ENCODE measurements around the gene NFIA.

Gene NFIA

DNA sequence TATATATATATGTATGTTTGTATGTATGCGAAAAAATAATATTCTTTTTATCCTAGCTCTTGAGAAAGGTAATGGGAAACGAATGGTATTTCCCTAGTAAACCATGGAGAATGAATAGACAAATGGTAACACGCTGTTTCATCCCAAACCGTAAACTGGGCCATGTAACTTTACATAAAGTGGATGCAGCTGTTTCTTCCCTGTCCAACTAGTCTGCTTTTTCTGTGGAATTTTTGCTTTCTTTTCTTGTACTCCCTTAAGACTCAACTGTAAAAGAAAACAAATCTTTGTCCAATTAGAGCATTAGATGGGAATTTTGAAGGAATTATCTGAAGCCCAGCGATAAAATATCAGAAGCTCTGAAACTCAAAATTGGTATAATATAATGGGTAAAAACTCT is 198.1 kb downstream of the NFIA start:
- no peak for DNase-seq

DNA sequence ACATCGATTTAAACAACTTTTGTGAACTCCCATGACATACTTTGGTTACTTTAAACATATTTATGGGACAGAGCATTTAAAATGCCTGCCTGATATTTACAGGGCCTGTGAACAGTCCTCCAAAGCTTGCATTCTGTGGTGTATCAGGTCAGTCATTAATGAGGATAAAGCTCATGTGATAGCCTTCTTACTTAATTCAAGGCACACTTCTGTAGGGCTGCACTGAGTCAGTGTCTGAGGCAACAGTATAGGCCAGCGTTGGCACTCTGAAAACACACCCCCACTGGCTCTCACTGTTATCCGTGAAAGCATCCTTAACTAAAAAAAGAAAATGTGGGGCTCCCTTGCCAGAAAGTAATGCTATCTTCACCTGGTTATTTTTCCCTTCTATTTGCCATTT is 200.0 kb downstream of the NFIA start:
- no peak for DNase-seq

DNA sequence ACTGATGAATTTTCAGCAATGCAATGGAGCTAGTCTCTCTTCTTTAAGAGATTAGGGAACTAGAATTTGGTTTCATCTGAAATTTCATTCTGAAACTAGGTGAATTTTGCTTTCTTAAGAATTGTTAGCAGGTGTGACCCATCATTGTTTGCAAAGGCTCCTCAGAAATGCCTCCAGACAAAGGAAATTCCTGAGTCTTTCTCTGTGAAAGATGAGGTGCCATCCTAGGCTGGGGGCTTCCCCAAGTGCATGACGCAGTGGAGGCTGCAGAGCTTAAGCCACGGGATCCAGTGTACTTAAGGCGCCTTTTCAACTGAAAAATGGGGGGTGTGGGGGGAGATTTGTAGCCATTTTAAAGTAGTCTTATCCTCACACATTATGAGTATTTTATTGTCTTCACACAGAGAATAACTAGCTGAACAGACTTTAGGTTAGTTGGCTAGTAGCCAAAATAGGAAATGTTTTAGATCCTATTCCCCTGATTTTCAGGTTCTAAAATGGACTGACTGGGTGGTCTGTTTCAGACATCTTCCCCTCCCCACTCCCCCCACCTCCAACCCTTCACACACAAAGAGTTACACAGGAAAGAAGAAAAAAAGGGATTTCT is 202.0 kb downstream of the NFIA start:
- DNase-seq: no peak

DNA sequence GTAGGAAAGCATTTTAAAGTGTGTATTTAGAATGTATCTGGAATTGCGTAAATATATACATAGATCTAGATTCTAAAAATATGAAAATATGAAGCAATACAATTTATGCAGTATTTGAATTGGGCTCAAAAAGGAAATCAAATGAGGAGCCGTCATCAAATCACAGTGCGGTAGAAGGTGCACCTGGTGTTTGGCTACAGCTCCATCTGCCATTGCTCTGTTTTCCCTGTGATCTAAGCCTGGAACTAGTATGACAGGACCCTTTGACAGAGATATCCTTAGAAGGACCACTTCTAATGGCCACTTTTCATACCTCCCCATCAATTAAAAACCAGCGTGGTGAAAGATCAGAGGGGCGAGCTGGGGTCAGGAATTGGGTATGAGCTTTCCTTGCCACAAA is 202.6 kb downstream of the NFIA start:
- no peak for DNase-seq

DNA sequence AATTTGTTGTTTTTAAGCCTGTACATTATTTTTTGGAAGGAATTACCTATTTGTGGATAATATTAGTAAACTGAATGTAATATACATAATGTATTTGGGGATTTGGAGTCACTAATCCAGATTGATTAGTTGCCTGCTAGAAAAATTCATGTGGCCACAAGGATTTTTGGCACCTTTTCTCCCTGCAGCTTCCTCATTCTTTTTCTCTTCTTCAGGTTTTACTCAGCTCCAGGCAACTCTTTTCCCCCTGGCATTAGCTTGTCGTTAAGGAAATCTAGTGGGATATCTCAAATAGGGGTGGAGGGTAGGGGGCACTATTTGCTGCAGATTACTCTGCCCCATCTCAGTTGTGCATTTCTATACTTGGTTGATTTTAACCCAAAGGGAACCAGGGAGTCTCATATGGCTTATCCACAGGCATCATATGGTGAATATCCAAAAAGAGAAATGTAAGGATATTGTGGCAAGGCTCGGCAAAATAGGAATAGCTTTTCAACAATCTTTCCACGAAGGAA is 203.1 kb downstream of the NFIA start:
- no peak for DNase-seq

DNA sequence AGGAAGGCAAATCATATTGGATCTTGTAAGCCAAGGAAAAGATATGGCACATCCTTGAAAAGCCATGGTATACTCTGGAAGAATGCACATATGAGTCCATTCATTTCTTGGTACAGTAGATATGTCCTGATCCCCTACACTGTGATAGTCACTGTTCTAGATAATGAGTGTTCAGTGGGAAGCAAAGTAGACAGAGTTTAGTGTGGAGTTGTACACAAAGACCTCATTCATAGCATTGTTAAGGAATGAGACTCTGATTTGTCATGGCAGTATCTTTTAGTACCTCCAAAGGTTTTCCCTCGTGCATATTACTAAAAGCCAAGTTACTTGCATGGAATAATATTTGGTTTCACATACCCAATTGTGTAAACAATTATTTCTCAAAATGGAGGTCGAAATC is 204.7 kb downstream of the NFIA start:
- no peak for DNase-seq

DNA sequence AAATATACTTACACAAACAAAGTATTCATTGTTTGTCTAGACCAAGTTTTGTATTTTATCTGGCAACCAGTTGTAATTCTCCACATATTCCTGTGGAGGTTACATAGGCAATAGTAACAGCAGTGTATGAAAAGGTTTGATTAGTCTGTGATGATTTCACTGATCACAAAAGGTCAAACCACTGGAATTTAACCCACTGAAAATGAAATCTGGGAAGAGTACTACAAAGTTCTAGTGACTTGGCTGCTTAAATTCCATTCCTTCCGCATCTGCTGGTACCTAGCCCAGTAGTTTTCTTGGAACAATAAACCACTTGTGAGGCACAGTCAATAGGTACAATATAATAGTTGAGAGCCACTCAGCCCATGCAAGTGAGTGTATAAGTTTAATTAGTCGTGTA is 205.4 kb downstream of the NFIA start:
- DNase-seq: no peak

DNA sequence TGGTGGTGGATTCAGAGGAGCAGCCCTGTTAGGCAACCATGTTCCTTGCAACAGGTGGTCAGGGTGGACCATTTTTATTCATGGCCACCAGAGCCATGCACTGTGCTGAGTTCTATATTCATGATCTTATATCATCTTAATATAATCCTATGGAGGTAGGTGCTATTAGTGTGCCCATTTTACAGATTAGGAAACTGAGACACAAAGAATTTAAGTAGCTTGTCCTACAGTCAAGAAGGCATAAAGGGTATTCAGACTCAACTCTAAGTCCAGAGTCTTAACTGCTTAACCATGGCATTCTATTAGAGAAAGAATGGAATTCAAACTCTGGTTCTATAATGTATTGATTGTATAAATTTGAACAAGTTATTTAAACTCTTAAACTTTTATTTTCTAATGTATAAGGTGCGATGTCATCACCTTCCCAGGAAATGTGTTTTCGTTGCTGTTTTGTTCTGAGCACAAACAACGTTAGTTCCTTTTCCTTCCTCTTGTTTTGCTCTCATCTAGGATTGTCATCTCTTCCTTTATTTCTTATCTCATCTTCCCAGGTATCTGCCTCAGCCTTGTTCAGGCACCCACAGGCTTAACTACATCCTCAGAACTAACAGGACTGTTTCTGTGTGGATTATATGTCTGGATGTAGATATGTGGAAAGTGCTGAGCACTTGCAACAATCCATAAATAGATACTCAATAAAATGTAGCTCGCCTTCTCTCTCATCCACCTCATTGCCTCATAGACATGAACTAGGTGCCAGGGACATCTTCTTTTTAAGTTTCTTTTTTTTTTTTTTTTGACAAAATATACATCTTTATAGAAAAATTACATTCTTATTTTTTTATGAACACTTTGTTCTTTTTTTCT is 207.1 kb downstream of the NFIA start:
- no peak for DNase-seq

DNA sequence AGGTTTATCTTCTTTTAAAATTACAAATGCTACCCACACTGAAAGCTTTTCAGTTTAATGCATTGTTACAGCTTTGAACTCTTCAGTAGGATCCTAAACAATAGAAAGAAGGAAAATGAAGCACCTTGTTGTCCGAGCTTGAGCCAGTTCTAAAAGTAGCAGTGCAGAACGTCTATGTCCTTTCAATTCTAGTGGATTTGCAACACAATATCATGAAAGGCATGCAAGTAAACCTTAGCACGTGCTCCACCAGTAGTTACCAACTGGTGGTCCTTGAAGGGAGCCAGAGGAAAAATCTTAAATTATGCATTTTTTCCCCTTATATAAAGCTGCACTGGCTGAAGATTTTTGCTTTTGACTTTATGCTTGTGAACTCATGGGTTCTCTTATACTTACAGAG is 208.2 kb downstream of the NFIA start:
- DNase-seq: no peak

DNA sequence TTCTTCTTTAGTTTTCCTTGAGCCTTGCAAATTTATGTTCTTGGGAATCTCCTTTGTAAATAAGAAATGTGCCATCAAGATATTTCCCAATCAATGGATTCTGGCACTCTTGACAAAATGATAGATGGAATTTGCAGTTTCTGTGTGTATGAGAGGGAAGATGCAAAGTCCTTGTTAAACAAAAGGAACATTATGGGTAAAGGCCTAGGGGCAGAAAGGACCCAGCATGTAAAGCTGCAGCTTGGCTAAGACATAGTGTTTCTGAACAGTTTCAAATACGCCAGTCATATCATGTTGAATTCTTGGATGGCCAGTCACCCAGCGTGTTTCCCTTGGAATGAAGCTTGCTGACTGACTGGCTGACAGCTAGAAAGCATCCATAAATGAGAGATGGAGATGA is 210.8 kb downstream of the NFIA start:
- no peak for DNase-seq

DNA sequence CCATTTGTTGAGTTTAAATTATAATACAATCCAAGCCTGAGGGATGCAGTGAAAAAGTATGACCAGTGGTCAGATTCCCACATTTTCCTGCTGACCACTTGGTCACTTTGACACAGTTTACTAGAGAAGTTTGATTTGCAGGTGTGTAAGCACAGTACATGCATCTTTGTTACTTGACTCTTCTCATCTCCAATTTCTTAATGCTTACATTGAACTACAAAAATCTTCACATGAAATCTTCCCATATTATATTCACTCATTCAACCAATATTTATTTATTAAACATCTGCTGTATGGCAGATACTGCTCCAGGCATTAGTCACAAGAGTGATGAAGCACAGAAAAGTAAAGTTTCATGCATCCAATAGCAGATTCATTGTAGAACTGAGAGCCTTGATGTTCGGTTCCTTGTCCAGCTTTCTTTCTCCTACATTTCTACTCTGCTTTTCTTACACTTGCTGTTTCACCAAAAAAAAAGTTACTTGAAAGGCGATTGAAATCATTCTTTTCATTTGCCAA is 211.7 kb downstream of the NFIA start:
- DNase-seq: no peak

DNA sequence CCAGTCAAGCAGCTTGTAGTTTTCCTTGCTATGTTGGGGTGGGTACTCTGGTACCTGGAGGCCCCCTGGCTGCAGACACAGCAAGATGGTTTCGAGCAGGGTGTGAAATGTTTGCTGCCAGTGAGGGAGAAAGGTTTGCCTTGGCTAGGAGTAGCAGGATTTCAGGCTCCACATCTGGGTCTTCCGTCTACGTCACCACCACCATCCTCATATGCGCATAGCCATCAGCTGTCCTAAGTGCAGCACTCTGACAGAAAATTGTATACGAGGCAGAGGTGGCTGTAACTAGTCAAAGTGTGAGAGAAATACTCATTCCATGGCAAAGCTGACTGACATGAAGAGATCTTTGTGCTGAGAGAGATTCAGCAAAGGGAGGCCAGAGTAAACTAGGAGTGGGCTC is 212.6 kb downstream of the NFIA start:
- no peak for DNase-seq

DNA sequence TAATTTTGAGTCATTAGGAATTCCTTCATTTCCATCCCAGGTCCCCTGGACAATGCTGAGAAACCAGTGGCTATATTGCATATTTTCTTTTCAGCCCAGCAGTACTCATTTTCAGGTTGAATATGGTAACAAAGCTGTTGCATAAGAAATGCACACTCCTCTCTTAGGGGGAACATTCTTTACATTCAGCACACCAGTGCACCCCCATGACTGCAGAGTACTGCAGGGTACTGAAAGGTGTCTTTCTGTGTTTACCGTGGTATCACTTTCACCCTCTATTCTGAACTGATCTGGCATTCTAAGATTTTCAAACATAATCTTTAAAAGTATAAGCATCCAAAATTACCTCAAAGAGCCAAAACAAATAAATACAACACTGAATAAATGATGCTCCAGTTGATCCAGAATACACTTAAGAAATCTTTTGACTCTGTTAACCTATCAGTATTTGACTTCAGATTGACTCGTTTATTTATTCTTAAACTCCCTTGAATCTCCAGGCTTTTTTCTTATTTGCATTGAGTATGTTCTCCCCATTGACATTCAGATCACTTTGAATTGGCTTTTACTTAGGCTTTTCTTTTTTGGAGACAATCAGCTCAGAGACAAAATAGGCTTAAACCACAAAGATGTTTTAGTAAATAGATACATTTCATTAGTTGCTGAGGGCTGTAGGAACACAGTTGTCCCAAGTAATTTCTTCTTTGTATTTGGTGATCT is 213.6 kb downstream of the NFIA start:
- DNase-seq: no peak

DNA sequence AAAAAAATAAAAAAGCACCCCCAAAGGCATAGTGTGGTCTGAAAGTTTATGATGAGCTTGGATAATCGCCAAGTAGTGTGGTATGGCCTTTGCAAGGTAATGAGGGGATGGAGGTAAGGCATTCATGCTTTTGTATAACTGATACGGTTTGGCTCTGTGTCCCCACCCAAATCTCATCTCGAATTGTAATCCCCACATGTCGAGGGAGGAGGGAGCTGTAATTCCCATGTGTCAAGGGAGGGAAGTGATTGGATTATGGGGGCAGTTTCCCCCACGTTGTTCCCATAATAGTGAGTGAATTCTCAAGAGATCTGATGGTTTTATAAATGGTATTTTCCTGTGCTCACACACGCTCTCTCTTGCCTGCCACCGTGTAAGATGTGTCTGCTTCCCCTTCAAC is 215.5 kb downstream of the NFIA start:
- no peak for DNase-seq

DNA sequence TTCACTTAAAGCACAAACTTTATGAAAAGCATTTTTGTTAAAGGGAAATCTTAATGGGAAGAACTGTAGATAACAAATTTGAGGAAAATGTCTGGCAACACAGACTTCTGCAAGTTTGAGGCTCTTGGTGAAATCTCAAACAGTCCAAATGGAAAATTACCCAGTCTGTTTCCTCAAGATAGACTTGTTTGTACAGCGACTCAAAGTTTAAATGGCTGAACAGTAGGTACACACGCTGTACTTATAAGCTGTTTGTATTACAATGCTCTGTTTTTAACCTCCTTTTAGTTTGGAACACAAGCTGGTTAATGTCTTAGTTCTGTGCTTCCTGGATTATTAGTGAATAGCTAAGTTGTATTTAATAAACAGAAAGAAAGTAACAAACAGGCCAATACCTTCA is 217.1 kb downstream of the NFIA start:
- DNase-seq: no peak

DNA sequence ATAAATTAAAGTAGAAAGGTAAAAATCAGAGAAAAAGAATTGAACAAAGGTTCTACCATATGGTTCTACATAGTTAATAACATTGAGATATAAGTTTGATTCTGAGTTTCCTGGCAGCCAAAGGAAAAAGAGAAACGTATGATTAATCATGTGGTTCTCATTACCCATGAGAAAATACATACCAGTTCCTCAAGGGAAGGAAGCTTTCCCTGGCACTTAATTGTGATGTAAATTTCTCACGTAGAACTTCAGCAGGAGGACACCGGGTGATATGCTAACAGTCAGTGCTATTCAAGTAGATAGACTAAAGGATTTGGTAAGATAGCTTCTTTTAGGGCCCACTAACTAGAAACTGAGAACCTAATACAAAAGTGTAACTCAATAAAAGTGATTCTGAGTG is 218.5 kb downstream of the NFIA start:
- no peak for DNase-seq

DNA sequence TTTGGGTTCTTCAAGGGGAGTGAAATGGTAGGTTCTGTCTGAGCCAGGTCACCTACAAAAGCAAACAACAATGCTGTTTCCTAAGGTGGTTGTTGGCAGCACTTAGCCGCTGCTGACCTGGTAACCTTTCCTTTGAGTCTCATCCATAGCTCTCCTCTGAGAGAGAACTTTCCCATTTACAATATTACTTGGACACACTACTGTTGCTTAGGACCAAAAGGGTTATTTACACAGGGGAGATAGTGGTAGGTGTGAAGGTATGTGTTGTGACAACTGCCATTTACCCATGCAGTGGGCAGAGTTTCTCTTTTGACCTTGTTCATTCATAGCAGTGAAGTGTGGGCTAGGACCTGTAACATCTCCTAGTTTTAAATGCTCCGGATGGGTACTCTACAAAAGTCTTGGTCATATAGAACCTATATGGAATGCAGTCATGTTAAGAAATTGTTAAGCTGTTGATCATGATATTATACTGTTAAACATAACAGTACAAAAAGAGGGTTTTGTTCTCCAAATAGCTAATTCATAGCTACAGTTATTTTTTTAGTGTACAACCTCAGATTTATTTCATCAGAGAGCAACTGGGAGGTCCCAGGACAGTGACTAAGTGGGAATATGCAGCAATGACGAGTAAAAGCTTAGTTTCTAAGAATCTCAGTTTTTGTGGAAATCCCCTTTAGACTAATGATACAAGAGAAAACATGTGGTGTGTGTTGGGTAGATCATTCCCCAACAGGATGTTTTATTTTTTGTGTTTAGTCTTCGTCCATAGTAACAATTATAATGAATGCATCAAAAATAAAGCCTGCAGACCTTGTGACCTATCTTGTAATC is 219.7 kb downstream of the NFIA start:
- DNase-seq: no peak

DNA sequence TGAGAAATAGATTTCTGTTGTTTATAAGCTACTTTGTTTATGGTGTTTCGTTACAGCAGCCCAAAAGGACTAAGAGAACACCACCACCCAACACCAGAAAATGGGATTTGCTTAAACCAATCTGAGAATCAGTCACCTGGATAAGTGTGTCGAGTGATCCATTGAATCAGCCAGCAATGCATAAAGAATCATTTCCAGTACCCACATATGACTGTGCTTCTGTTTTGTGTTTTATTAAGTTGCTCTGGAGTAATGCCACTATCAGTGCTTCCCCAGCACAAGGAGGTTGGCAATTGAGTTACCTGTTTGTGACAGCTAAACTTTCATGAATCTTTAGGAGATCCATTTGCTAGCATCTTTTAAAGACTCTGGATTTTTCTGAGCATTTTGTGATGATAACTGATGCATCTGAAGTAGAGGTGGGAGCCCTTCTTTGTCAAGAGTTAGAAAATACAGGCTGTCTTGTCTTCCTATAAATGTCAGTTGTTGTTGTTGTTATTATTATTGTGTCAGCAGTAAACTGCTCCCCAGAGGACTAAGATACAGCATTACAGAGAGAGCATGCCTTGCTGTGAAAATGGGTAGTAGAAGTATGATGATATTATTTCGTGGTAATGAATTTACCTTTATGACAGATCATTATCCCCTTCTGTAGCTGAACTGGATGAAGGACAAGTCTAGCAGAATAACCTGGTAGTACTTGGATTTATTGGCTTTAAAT is 225.2 kb downstream of the NFIA start:
- DNase-seq: no peak

DNA sequence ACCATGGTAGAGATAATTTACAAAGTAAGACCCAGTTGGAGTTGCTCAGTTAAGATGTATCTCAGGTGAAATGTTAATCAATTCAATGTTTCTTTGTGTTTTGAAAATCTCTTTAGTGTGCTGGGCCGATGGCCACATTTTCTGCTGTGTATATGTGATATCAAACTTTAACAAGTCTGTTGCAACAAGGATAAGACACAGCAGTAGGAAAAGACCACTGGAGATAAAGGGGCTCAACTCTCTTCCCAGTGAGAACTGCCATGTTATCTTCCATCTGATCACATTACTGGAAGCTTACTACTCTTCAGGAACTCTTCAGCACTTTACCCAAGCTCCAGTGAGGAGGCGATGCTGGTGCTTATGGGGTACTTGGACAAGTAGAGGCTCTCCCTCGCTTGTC is 227.7 kb downstream of the NFIA start:
- DNase-seq: no peak

DNA sequence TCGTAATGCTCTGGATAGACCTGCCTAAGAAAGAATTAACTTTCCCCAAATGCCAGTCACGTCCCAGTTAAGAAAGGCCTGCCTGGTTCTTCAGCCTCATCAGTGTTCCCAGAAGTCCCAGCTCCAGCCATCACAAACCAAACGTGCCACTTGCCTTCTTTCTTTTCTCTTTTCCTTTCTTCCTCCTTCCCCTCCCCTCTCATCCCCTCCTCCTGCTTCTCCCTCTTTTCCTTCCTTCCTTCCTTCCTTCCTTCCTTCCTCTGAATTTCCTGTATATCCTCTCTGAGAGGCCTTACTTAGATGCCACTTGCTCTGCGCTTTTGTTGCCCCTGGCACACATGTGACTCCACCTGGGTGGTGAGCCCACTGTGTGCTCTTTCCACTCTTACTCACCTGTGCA is 228.2 kb downstream of the NFIA start:
- DNase-seq: no peak

DNA sequence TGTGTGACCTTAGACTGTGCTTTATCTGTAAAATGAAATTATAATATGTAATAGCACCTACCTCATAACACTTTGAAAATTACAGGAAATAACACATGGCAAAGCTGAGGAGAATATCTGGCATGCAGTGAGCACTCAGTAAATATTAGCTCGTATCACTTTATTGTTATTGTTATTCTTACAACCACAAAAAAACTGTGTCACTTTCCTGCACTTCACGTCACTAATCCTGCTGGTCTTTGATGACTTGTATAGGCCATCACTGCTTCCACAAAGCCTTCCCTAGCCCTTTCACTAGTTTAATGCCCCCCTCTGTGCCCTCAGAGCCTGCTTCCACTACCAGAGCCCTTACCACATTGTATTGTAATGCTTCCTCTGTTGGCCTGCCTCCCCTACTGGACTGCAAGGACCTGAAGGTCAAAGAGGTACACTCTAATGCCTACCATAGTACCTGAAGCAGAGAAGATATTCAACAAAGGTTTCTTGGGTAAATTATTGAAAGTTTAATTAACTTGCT is 231.6 kb downstream of the NFIA start:
- no peak for DNase-seq

DNA sequence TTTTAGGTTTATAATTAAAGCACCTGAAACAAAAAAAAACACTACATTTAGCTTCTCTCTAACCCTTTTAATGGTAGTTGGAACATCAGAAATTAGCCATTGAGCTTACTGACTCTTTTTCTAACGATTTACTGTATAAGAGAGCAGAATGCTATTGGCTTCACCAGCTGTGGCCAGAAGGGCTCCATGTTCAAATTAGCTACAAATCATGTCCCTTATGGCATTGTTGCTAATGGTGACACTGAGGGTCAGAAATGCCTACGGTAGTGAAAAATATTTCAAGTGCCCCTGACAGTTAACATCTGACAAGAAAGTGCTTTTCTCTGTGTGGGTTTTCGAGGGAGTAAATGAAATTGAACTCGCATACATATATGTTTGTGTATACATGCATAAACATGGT is 232.7 kb downstream of the NFIA start:
- DNase-seq: no peak

Data from activated CD8-positive, alpha-beta memory T cell treated with anti-CD3 and anti-CD28 coated beads, Interleukin-2, amount 50 U/mL, for 4 hours (primary cell).